Sigmoid colon (tissue), 7 donors: ENCODE measurements around the gene TTBK2. TPM values are rescaled to one million over a fixed set of nuclear protein-coding genes. Genes with fewer than 3 reads are reported as not detected.

Experiments
- DNase-seq: peaks from one replicate; pipeline ENCODE4 v3.0.0-alpha.2; 2019
- H3K27ac ChIP-seq, 4 donors: fragments of 200-600 bp; sonication (generic); one replicate each; pipeline ENCODE4 v1.5.1; 2016 to 2019; ENCODE audit warnings: mild to moderate bottlenecking in 1 of 4
- H3K27me3 ChIP-seq, 3 donors: fragments of 200-600 bp; sonication (generic); one replicate each; pipeline ENCODE4 v1.5.1; 2019; ENCODE audit warnings: mild to moderate bottlenecking in 1 of 3
- H3K36me3 ChIP-seq, 4 donors: fragments of 200-600 bp; sonication (generic); one replicate each; pipeline ENCODE4 v1.5.1; 2016 to 2019
- H3K4me1 ChIP-seq, 4 donors: fragments of 200-600 bp; sonication (generic); one replicate each; pipeline ENCODE4 v1.5.1; 2017 to 2019
- H3K4me3 ChIP-seq, 4 donors: fragments of 200-600 bp; sonication (generic); one replicate each; pipeline ENCODE4 v1.5.1; 2017 to 2019; ENCODE audit warnings: mild to moderate bottlenecking in 2 of 4, moderate library complexity in 1 of 4
- H3K9me3 ChIP-seq, 4 donors: fragments of 200-600 bp in 3 of 4; sonication (generic) in 3 of 4; one replicate each; pipeline versions ENCODE4 v1.5.1 to v1.6.1; 2013 to 2019
- EP300 ChIP-seq, 4 donors: sonication (generic); formaldehyde crosslinking; IDR thresholded peaks; one replicate each; pipeline ENCODE4 v1.6.1; 2017; ENCODE audit warnings: antibody characterized with exemption in 4 of 4
- POLR2A ChIP-seq, 2 donors: fragments of 450-650 bp; IDR thresholded peaks; one replicate each; pipeline ENCODE4 v1.6.1; 2016; ENCODE audit warnings: antibody characterized with exemption in 2 of 2, mild to moderate bottlenecking in 2 of 2, moderate library complexity in 2 of 2
- POLR2AphosphoS5 ChIP-seq, 4 donors: sonication (generic); formaldehyde crosslinking; IDR thresholded peaks; one replicate each; pipeline ENCODE4 v1.6.1; 2017; ENCODE audit warnings: antibody characterized with exemption in 4 of 4
- WGBS, 2 donors: extraction: QIAGEN DNeasy Blood & Tissue Kit; methylation state at CpG; one replicate each; pipeline ENCODE4 v1.1.7; 2013; 5-methylcytosine and 5-hydroxymethylcytosine counted together
- intact Hi-C: fragments of 100-400 bp; cut with DNase I; formaldehyde crosslinking; loops from one replicate; pipeline ENCODE4 v1.15.1; 2023
- polyA plus RNA-seq, 3 donors: library from polyadenylated mRNA; stranded (reverse); fragments of 200-250 nt; gene quantifications; one replicate each; pipeline ENCODE4 v1.2.3, GENCODE V29; 2013
- total RNA-seq, 4 donors: library from RNA; depleted of rRNA; stranded (reverse); fragments of >200 nt; gene quantifications; one replicate each; pipeline ENCODE4 v1.1.0, GENCODE V29; 2016
- TF ChIP-seq, protein P1 (sequence below), 4 experiments: fragments of 450-650 bp in 3 of 4; fragments of 200-600 bp in 1 of 4; IDR thresholded peaks; one replicate each; pipeline ENCODE4 v1.5.1; 2016 to 2019; ENCODE audit warnings: antibody characterized with exemption in 4 of 4, mild to moderate bottlenecking in 3 of 4, moderate library complexity in 2 of 4
- donor health status: healthy with polysubstance abuse.
- donor health status: Bipolar disorder and iron deficiency.
- donor health status: healthy.

The TTBK2 gene
- total and polyA plus RNA-seq, 7 donors, result 1.2 to 24.8 (median 16.8) TPM

- peaks cover 0 to 8% (median 0%) of the 10 kb centered on the region in 4 donors for H3K36me3 ChIP-seq
- TF ChIP-seq, protein P1, sequence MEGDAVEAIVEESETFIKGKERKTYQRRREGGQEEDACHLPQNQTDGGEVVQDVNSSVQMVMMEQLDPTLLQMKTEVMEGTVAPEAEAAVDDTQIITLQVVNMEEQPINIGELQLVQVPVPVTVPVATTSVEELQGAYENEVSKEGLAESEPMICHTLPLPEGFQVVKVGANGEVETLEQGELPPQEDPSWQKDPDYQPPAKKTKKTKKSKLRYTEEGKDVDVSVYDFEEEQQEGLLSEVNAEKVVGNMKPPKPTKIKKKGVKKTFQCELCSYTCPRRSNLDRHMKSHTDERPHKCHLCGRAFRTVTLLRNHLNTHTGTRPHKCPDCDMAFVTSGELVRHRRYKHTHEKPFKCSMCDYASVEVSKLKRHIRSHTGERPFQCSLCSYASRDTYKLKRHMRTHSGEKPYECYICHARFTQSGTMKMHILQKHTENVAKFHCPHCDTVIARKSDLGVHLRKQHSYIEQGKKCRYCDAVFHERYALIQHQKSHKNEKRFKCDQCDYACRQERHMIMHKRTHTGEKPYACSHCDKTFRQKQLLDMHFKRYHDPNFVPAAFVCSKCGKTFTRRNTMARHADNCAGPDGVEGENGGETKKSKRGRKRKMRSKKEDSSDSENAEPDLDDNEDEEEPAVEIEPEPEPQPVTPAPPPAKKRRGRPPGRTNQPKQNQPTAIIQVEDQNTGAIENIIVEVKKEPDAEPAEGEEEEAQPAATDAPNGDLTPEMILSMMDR (IDR thresholded peaks at IDR 0.05), result no peak
- TF ChIP-seq EP300 (IDR thresholded peaks at IDR 0.05) (no peak), POLR2A (IDR thresholded peaks at IDR 0.05) (no peak), POLR2AphosphoS5 (IDR thresholded peaks at IDR 0.05) (no peak)
- DNase-seq, result no peak
- no peaks in the 10 kb centered on the region for H3K4me1 ChIP-seq
- peaks cover 0 to 2% (median 0%) of the 10 kb centered on the region in 4 donors for H3K9me3 ChIP-seq
- no peak overlapping the region for H3K4me3 ChIP-seq
- no peaks in the 10 kb centered on the region for H3K27me3 ChIP-seq
- H3K27ac ChIP-seq, result no peak overlapping the region
- intact Hi-C loops, result no loop called here
Measured at GRCh38 chr15:42848846-42849245, 71.7 kb downstream of the TTBK2 start.

DNA sequence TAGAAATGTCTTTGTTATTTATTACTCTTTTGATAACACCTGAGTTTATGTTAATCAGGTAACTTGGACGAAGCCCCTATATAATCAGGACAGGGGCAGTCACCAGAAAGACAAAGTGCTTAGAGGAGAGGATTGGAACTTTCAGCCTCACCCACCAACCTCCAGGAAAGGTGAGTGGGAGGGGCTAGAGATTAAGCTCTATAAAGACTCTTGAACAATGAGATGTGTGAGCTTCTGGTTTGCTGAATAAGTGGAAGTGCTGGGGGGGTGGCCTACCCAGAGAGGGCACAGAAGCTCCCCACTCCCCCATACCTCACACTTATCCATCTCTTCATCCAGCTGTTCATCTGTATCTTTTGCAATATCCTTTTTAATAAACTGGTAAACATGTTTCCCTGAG lies 73.9 kb downstream of the TTBK2 start:
- intact Hi-C loops, result no loop called here
- Histone ChIP-seq H3K4me3 (no peak overlapping the region), H3K27ac (no peak overlapping the region), H3K9me3 (peaks cover 0 to 3% (median 0%) of the 10 kb centered on the region in 4 donors), H3K36me3 (peaks cover 0 to 4% (median 0%) of the 10 kb centered on the region in 4 donors), H3K4me1 (no peaks in the 10 kb centered on the region), H3K27me3 (no peaks in the 10 kb centered on the region)
- no peak for DNase-seq
- 91 to 92% methylated on average over 1 of the region's 1 CpG for WGBS, 2 donors
- no peak for TF ChIP-seq POLR2A (IDR thresholded peaks at IDR 0.05)
- no peak for TF ChIP-seq EP300 (IDR thresholded peaks at IDR 0.05)
- TF ChIP-seq POLR2AphosphoS5 (IDR thresholded peaks at IDR 0.05), result no peak
- TF ChIP-seq, protein P1 (IDR thresholded peaks at IDR 0.05), result no peak

GRCh38 chr15:42845581-42845980 lies 75.0 kb downstream of the TTBK2 start:
- no peak for DNase-seq
- Histone ChIP-seq H3K4me1 (no peaks in the 10 kb centered on the region), H3K4me3 (no peak overlapping the region), H3K9me3 (peaks cover 0 to 3% (median 0%) of the 10 kb centered on the region in 4 donors), H3K27me3 (no peaks in the 10 kb centered on the region), H3K27ac (no peak overlapping the region), H3K36me3 (peaks cover 0 to 4% (median 0%) of the 10 kb centered on the region in 4 donors)
- TF ChIP-seq EP300 (IDR thresholded peaks at IDR 0.05) (no peak), POLR2AphosphoS5 (IDR thresholded peaks at IDR 0.05) (no peak), POLR2A (IDR thresholded peaks at IDR 0.05) (no peak)
- TF ChIP-seq, protein P1 (IDR thresholded peaks at IDR 0.05), result no peak
- 94 to 96% methylated on average over 5 of the region's 5 CpGs for WGBS, 2 donors
- intact Hi-C loops, result no loop called here

- WGBS, 2 donors, result 95 to 96% methylated on average over 4 of the region's 4 CpGs
- no peak overlapping the region for H3K4me3 ChIP-seq
- H3K27me3 ChIP-seq, result no peaks in the 10 kb centered on the region
- H3K27ac ChIP-seq, result no peak overlapping the region
- no peak for TF ChIP-seq EP300 (IDR thresholded peaks at IDR 0.05)
- TF ChIP-seq POLR2AphosphoS5 (IDR thresholded peaks at IDR 0.05), result no peak
- TF ChIP-seq, protein P1 (IDR thresholded peaks at IDR 0.05), result no peak
- TF ChIP-seq POLR2A (IDR thresholded peaks at IDR 0.05), result no peak
- no peak for DNase-seq
- H3K9me3 ChIP-seq, result peaks cover 0 to 3% (median 0%) of the 10 kb centered on the region in 4 donors
- peaks cover 0 to 17% (median 2%) of the 10 kb centered on the region in 4 donors for H3K36me3 ChIP-seq
- intact Hi-C loops, result no loop called here
- H3K4me1 ChIP-seq, result no peaks in the 10 kb centered on the region
Measured at GRCh38 chr15:42843699-42844098, 76.9 kb downstream of the TTBK2 start.

- Histone ChIP-seq H3K4me3 (no peak overlapping the region), H3K27me3 (no peaks in the 10 kb centered on the region), H3K4me1 (no peaks in the 10 kb centered on the region), H3K9me3 (no peaks in the 10 kb centered on the region), H3K36me3 (peaks cover 0 to 31% (median 2%) of the 10 kb centered on the region in 4 donors), H3K27ac (no peak overlapping the region)
- no peak for DNase-seq
- no peak for TF ChIP-seq POLR2AphosphoS5 (IDR thresholded peaks at IDR 0.05)
- TF ChIP-seq EP300 (IDR thresholded peaks at IDR 0.05), result no peak
- TF ChIP-seq, protein P1 (IDR thresholded peaks at IDR 0.05), result no peak
- TF ChIP-seq POLR2A (IDR thresholded peaks at IDR 0.05), result no peak
- intact Hi-C loops, result no loop called here
- 97 to 100% methylated on average over 1 of the region's 1 CpG for WGBS, 2 donors
Measured at GRCh38 chr15:42836251-42836650, 84.3 kb downstream of the TTBK2 start.
